ENCODE data around the gene AFF4.
"Not testable (repeated sequence)": the region's sequence is repeated elsewhere in the genome, so short reads cannot be mapped to it uniquely, and the experiment has no call there.

Gene AFF4, protein sequence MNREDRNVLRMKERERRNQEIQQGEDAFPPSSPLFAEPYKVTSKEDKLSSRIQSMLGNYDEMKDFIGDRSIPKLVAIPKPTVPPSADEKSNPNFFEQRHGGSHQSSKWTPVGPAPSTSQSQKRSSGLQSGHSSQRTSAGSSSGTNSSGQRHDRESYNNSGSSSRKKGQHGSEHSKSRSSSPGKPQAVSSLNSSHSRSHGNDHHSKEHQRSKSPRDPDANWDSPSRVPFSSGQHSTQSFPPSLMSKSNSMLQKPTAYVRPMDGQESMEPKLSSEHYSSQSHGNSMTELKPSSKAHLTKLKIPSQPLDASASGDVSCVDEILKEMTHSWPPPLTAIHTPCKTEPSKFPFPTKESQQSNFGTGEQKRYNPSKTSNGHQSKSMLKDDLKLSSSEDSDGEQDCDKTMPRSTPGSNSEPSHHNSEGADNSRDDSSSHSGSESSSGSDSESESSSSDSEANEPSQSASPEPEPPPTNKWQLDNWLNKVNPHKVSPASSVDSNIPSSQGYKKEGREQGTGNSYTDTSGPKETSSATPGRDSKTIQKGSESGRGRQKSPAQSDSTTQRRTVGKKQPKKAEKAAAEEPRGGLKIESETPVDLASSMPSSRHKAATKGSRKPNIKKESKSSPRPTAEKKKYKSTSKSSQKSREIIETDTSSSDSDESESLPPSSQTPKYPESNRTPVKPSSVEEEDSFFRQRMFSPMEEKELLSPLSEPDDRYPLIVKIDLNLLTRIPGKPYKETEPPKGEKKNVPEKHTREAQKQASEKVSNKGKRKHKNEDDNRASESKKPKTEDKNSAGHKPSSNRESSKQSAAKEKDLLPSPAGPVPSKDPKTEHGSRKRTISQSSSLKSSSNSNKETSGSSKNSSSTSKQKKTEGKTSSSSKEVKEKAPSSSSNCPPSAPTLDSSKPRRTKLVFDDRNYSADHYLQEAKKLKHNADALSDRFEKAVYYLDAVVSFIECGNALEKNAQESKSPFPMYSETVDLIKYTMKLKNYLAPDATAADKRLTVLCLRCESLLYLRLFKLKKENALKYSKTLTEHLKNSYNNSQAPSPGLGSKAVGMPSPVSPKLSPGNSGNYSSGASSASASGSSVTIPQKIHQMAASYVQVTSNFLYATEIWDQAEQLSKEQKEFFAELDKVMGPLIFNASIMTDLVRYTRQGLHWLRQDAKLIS

DNA sequence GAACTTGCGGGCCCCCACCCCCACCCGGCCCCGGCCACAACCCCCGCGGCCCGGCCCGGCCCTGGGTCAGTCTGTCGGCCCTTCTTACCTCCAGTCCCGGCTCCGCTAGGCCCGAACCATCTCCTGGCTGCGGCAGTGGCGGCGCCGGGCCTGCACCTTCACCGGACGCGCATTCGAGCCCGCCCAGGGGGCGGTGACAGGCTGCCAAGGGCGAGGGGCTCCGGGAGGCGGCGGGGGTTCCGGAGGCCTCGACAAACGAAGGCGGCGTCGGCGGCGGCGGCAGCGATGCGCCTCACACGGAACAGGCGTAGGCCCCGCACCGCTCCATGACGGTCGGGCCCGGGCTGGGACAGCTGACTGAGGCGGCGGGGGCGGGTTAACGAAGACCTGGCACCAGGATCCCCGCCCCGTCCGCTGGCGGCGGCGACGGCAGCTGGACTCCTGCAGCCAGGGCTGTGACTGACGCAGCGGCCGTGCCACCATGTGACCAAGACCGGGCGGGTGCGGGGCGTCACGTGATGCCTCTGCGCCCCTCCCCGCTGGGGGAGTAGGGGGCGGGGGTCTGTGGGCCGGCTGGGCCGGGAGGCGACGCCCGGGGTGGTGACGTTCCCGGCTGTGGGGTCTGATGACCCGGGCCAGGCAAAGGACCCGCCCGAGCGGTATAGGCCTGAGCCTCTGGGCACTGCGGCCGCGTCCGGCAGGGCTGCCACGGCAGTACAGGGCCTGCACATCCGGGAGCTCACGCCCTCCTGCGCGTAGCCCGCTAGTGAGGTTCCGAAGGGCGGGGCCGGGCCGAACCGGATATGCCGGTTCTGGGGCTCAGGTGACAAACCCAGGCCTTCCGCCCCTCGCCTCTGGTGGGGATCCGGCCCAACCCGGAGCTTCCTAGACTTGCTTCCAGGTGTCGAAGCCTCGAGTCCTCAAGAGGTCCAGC is at the start of gene AFF4:
AFF4 (minus strand) TSS at position 464 of the 934 bp plus-strand sequence. CDS start 26,445 bp downstream, outside the sequence.
- in situ Hi-C loops (cut with HindIII; ENCODE audit: low sequenced_read_pairs) = loop anchor here (5.0 kb wide), 1 partner anchor 44 kb away; no protein-coding TSS in a partner anchor

DNA sequence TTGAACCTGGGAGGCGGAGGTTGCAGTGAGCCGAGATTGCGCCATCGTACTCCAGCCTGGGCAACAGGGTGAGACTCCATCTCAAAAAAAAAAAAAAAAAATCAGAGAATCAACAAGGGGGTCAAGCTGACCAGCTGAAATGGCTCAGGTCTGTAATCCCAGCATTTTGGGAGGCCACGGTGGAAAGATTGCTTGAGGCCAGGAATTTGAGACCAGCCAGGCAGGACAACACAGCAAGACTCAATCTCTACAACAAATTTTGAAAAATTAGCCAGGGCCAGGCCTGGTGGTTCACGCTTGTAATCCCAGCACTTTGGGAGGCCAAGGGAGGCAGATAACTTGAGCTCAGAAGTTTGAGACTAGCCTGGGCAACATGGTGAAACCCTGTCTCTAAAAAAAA is 45.0 kb upstream of the AFF4 start:
- in situ Hi-C loops (cut with HindIII; ENCODE audit: low sequenced_read_pairs) = loop anchor here (5.0 kb wide), 1 partner anchor 46 kb away; the partner anchor contains the start of gene AFF4

DNA sequence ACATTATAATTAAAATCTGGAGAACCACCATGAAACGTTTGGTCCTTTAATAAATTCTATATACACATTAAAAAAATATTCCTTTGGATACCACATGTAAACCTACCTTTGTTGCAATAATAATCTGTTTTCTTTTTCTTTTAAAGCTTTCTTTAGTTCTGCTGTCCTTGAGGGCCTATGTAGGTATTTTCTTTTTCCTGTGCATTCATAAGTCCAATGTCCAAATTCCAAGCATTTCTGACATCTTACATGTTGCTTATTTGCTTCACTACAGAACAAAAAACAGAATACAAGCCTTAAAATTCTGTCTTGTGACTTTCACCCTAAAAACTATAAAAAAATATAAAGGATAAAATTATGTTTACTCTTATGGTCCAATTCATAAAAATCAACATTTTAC is 43.2 kb upstream of the AFF4 start:
- in situ Hi-C loops (cut with HindIII; ENCODE audit: low sequenced_read_pairs) = loop anchor here (5.0 kb wide), 1 partner anchor 44 kb away; the partner anchor contains the start of gene AFF4

DNA sequence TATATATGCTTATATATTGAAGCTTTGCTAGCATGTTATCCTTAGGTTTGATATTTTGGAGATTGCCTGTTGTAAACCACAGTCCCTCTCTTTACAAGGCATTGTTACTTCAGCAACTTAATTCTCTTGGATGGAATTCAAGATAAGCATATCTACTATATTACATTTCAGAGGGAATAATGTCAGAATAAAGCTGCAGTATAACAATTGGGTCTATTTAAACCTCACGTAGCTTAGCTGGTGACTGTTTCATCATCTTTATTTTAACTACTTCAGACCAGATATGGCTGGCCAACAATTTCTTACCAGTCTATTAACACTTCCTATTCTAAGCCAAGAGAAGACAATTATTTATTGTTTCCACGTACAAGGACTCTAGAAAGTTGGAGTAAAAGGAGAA is 35.8 kb upstream of the AFF4 start:
- in situ Hi-C loops (cut with HindIII; ENCODE audit: low sequenced_read_pairs) = no loop called here

DNA sequence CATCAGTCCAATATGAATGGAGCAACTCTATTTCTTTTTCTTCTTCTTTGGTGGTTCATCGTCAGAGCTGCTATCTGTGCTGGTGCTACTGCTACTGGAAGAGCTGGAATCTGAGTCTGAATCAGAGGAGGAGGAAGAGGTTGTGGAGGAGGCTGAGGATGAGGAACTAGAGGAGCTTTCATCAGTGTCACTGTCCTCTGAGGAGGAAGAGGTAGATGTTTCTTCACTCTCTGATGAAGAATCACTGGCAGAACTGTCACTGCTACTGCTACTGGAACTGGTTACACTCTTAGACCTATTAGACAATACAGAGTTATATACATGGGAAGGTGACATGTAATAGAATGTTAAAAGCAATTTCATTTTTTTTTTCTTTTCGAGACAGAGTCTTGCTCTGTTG is 35.1 kb upstream of the AFF4 start:
- in situ Hi-C loops (cut with HindIII; ENCODE audit: low sequenced_read_pairs) = no loop called here

DNA sequence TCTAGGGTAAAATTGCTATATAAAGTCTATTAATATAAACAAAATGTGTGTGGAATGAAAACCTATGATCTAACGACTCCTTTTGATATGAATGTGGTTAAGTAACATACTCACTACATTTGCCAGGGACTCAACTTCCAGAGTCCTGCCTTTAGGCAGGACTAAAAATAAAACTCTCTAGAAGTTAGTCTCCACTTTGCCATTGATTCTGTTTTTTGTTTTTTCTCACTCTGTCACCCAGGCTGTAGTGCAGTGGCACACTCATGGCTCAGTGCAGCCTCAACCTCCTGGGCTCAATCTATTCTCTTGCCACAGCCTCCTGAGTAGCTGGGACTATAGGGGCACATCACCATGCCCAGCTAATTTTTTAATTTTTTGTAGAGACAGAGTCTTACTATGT is 32.9 kb upstream of the AFF4 start:
- in situ Hi-C loops (cut with HindIII; ENCODE audit: low sequenced_read_pairs) = no loop called here

DNA sequence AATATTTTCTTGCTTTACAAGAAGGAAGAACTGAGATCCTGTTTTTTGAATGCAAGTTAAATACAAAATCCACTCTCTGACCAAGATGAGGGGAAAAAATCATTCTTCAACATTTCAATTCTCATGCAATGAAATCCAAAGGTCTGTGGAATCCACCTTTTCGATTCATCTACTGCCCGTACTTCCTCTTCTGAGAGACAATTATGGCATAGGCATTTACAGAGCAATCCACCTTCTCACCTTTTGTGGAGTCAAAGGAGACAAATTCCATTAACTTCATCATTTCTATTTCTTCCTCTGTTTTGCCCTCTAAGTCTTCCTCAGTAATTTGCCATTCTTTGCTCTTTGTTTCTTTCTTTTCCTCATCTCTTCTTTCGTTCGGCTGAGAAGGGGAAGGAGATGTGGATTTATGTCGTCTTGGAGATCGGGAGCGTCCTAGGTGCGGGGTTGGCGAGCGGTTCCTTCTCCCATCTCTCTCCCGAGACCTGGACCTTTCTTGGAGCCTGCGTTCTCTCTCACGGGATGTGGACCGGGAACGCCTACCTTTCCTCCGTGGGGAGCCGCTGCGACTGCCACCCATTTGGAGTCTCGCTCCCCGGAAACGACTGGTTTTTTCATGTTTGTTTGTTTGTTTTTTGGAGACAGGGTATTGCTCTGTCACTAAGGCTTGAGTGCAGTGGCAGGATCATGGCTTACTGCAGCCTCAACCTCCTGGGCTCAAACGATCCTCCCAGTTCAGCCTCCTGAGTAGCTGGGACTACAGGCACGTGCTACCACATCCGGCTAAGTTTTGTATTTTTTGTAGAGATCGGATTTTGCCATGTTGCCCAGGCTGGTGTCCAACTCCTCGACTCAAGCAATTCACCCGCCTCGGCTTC is 24.3 kb upstream of the AFF4 start:
- in situ Hi-C loops (cut with HindIII; ENCODE audit: low sequenced_read_pairs) = no loop called here

DNA sequence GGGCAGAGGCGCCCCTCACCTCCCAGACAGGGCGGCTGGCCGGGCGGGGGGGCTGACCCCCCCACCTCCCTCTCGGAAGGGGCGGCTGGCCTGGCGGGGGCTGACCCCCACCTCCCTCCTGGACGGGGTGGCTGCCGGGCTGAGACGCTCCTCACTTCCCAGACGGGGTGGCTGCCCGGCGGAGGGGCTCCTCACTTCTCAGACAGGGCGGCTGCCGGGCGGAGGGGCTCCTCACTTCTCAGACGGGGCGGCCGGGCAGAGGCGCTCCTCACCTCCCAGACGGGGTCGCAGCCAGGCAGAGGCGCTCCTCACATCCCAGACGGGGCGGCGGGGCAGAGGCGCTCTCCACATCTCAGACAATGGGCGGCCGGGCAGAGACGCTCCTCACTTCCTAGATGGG is 19.5 kb upstream of the AFF4 start:
- in situ Hi-C loops (cut with HindIII; ENCODE audit: low sequenced_read_pairs) = not testable (repeated sequence)

DNA sequence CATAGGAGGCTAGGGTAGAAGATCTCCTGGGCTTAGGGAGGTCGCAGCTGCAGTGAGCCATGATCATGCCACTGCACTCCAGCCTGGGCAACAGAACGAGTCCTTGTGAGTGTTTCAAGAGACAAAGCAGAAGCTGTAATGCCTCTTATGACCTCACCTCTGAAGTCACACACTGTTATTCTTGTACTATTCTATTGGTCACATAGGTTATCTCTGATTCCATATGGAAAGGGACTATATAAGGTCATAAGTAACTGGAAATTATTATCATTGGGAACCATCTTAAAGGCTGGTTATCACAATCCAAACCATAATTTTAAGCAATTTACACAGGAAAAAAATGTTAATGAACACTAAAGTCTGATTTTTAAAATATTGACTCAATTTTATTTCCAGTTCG is 17.9 kb upstream of the AFF4 start:
- in situ Hi-C loops (cut with HindIII; ENCODE audit: low sequenced_read_pairs) = no loop called here

DNA sequence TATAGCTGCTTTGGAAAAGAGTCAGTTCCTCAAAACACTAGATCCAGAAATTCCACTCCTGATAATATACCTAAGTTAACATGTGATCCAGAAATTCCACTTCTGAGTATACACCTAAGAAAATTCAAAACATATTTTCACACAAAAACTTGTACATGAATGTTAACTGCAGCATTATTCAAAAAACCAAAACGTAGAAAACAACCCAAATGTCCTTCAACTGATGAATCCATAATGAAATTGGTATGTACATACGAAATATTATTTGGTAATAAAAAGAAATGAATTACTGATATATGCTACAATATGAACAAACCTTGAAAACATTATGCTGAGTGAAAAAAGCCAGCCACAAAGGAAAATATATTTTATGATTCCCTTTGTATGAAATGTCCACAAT is 16.5 kb upstream of the AFF4 start:
- in situ Hi-C loops (cut with HindIII; ENCODE audit: low sequenced_read_pairs) = no loop called here

DNA sequence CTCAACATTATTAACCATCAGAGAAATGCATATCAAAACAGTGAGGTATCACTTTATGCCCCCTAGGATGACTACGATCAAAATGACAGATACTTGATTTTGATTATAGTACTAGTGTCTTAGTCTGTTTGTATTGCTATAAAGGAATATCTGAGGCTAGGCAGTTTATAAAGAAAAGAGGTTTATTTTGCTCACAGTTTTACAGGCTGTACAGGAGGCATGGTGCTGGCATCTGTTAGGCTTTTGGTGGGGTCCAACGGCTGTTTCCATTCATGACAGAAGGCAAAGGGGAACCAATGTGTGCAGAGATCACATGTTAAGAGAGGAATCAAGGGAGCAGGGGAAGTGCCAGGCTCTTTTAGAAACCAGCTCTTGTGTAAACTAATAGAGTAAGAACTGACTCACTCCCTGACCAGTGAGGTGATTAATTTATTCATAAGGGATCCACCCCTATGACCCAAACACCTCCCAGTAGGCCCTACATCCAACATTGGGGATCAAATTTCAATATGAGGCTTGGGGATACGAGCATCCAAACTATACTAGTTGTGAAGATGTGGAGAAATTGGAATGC is 16.0 kb upstream of the AFF4 start:
- in situ Hi-C loops (cut with HindIII; ENCODE audit: low sequenced_read_pairs) = no loop called here

DNA sequence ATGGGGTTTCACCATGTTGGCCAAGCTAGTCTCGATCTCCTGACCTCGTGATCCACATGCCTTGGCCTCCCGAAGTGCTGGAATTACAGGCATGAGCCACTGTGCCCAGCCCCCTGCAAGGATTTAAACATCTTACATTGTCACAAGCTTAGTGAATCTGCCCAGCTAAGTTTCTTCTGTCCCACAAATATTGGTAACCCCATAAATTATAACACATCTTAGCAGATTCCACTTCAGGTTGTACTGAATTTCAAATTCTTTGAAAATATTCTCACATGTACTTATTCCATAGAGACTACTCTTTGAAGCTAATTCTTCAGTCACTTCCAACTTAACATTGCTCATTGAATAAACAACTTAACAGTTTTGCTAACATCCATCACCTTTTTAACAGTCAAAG is 13.4 kb upstream of the AFF4 start:
- in situ Hi-C loops (cut with HindIII; ENCODE audit: low sequenced_read_pairs) = no loop called here

DNA sequence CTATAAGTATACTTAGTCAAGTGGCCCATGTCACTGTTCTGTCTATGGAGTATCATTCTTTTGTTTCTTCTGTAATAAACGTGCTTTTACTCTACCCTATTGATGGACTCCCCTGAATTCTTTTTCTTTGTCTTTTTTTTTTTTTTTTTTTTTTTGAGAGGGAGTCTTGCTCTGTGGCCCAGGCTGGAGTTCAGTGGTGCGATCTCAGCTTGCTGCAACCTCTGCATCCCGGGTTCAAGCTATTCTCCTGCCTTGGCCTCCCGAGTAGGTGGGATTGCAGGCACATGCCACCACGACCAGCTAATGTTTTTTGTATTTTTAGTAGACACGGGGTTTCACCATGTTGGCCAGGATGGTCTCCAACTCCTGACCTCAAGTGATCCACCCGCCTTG is 9.0 kb upstream of the AFF4 start:
- in situ Hi-C loops (cut with HindIII; ENCODE audit: low sequenced_read_pairs) = not testable (repeated sequence)

DNA sequence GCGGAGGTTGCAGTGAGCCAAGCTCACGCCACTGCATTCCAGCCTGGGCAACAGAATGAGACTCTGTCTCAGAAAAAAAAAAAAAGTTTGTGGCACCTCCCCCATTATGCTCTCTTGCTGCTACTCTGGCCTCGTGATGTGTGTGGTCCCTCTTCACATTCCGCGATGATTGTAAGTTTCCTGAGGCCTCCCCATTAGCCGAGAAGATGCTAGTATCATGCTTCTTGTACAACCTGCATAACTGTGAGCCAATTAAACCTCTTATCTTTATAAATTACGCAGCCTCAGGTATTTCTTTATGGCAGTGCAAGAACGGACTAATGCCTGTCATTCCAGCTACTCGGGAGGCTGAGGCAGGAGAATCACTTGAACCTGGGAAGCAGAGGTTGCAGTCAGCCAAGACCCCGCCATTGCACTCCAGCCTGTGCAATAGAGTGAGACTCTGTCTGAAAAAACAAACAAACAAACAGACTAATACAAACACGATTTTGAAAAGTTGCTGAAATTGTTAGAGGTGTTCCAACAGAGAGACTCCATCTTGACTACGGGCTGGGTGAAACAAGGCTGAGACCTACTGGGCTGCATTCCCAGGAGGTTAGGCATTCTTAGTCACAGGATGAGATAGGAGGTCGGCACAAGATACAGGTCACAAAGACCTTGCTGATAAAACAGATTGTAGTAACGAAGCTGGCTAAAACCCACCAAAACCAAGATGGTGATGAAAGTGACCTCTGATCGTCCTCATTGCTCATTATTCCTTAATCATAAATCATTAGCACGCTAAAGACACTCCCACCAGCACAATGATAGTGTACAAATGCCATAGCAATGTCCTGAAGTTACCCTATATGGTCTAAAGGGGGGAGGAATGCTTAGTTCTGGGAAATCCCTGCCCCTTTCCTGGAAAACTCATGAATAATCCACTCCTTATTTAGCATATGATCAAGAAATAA is 8.3 kb upstream of the AFF4 start:
- in situ Hi-C loops (cut with HindIII; ENCODE audit: low sequenced_read_pairs) = no loop called here

DNA sequence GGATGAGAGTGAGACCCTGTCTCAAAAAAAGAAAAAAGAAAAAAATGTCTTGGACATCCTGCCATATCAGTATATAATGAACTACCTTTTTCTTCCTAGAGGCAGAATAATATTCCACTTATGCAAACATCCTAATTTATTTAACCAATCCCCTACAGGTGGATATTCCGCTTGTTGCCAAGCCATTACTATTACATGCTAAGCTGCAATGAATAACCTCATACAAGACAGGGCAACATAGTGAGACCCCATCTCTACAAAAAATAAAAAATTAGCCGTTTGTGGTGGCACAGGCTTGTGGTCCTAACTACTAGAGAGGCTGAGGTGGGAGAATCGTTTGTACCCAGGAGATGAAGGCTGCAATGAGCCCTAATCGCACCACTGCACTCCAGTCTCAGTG is 1.7 kb upstream of the AFF4 start:
- in situ Hi-C loops (cut with HindIII; ENCODE audit: low sequenced_read_pairs) = no loop called here

DNA sequence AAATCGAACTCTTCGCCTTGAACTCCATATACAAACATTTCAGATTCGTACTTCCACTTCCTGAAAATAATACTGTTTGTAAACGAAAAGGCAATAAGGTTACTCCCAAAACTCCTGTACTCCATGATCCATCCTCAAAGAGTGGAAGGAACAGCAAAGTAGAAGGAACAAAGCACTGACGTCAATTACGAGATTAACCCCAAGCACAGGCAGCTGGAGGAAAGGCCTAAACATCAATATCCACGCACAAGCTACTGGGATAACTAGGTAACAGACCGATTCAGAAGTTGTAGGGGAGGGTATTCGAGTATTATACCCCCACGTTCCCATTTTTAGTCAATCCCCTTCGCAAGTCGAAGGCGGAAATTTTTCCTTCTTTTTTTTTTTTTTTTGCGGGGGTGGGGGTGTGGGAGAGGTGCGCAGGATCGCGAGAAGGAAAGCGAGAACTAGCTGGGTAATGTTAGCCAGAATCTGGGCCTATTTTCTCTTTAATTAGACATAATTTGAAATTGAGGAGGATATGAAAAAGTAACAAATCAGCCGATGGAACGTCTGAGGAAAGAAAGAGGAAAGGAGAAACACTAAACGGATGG is 909 bp downstream of the AFF4 start:
- in situ Hi-C loops (cut with HindIII; ENCODE audit: low sequenced_read_pairs) = loop anchor here (5.0 kb wide), 1 partner anchor 45 kb away; no protein-coding TSS in a partner anchor

DNA sequence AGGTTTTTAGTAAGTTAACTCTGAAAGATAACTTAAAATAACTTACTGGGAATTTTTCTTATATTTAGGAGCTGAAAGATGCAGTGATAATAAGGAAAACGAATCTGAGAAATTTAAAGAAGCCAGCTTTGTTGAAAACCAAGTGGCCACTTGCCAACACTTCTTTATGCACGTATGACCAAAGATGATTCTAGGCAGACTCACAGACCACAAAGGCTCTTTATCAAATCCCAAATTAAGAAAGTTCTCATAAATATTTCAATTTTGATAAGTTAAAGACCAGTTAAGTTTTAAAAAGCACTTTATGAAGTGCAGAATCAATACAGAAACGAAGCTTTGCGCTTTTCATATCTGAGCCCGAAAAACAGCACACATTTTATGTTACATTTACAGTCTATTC is 1.5 kb downstream of the AFF4 start:
- in situ Hi-C loops (cut with HindIII; ENCODE audit: low sequenced_read_pairs) = loop anchor here (5.0 kb wide), 1 partner anchor 45 kb away; no protein-coding TSS in a partner anchor
